Calu3 (cell line): ENCODE measurements around the gene ERP29. TPM values are rescaled to one million over a fixed set of nuclear protein-coding genes. Genes with fewer than 3 reads are reported as not detected.

ENCODE experiments used
- BruUV-seq: library from RNA; stranded (reverse); fragments of 400-500 nt; replicated peaks from 2 replicates; lab custom pipeline; 2021; lab: Mats Ljungman, UMichigan
- CTCF ChIA-PET: fragments of 300-600 bp; sonication (Branson Sonifier 250); formaldehyde crosslinking; loops from one replicate; lab custom pipeline; 2022; ENCODE audit warnings: antibody characterized with exemption; lab: Charles Lee
- DNase-seq: peaks from one replicate; pipeline ENCODE4 v3.0.0; 2022
- H3K27ac Mint-ChIP-seq: one replicate; pipeline ENCODE4 v1.8.0; 2022; ENCODE audit warnings: mixed read lengths; ENCODE audit not compliant: unreplicated experiment
- H3K27me3 Mint-ChIP-seq: one replicate; pipeline ENCODE4 v1.8.0; 2022; ENCODE audit warnings: mixed read lengths; ENCODE audit not compliant: unreplicated experiment
- H3K36me3 Mint-ChIP-seq: one replicate; pipeline ENCODE4 v1.8.0; 2022; ENCODE audit warnings: mild to moderate bottlenecking, moderate library complexity, mixed read lengths; ENCODE audit not compliant: insufficient read depth, unreplicated experiment
- H3K4me1 Mint-ChIP-seq: one replicate; pipeline ENCODE4 v1.8.0; 2022; ENCODE audit warnings: mild to moderate bottlenecking, low read depth, mixed read lengths; ENCODE audit not compliant: unreplicated experiment
- H3K4me3 Mint-ChIP-seq: one replicate; pipeline ENCODE4 v1.8.0; 2022; ENCODE audit warnings: mild to moderate bottlenecking, low read depth, moderate library complexity, mixed read lengths; ENCODE audit not compliant: unreplicated experiment
- H3K9me3 Mint-ChIP-seq: one replicate; pipeline ENCODE4 v1.8.0; 2022; ENCODE audit warnings: low read depth, mixed read lengths; ENCODE audit not compliant: unreplicated experiment
- CTCF ChIP-seq: fragments of 200-600 bp; IDR thresholded peaks from one replicate; pipeline ENCODE4 v1.8.0; 2022; ENCODE audit warnings: antibody characterized with exemption; ENCODE audit not compliant: unreplicated experiment
- intact Hi-C: fragments of 100-400 bp; cut with micrococcal nuclease; formaldehyde crosslinking; loops from one replicate; pipeline ENCODE4 v1.10.0; 2022; ENCODE audit not compliant: unreplicated experiment
- total RNA-seq: library from RNA; stranded (reverse); gene quantifications from 2 replicates; pipeline ENCODE4 v1.2.3, GENCODE V29; 2022

ERP29 gene
- total RNA-seq, 1 experiment from 2014 or later = 162 TPM

GRCh38 chr12:111980598-111980997 lies 32.6 kb upstream of the ERP29 start:
- intact Hi-C loops = no loop called here
- H3K4me3 Mint-ChIP-seq = no peak overlapping the region
- no peak overlapping the region for H3K27ac Mint-ChIP-seq

GRCh38 chr12:111981987-111982386 lies 31.2 kb upstream of the ERP29 start:
- H3K36me3 Mint-ChIP-seq = no peaks in the 10 kb centered on the region
- intact Hi-C loops = no loop called here
- no peaks in the 10 kb centered on the region for H3K9me3 Mint-ChIP-seq
- no peak for TF ChIP-seq CTCF
- CTCF ChIA-PET = no interaction called here
- no peaks in the 10 kb centered on the region for H3K27me3 Mint-ChIP-seq
- no peak overlapping the region for H3K4me3 Mint-ChIP-seq
- BruUV-seq = no TSS peak
- H3K4me1 Mint-ChIP-seq = peaks cover 9% of the 10 kb centered on the region
- no peak for DNase-seq
- no peak overlapping the region for H3K27ac Mint-ChIP-seq

More at GRCh38 chr12:111980598-111980997, 32.6 kb upstream of the ERP29 start:
- DNase-seq = no peak
- CTCF ChIA-PET = interaction anchor here (0.5 to 0.7 kb wide), 3 partner anchors 36 to 801 kb away, joined by 3 to 5 read pairs (median 4); no protein-coding TSS in a partner anchor
- TF ChIP-seq CTCF = no peak
- Mint-ChIP-seq H3K4me1 (peaks cover 9% of the 10 kb centered on the region), H3K27me3 (no peaks in the 10 kb centered on the region), H3K9me3 (no peaks in the 10 kb centered on the region), H3K36me3 (no peaks in the 10 kb centered on the region)
- BruUV-seq = no TSS peak

GRCh38 chr12:111984820-111985219 lies 28.4 kb upstream of the ERP29 start:
- H3K36me3 Mint-ChIP-seq = no peaks in the 10 kb centered on the region
- CTCF ChIA-PET = no interaction called here
- intact Hi-C loops = no loop called here

GRCh38 chr12:111991535-111991934 lies 21.7 kb upstream of the ERP29 start:
- Mint-ChIP-seq H3K36me3 (no peaks in the 10 kb centered on the region), H3K27ac (no peak overlapping the region), H3K9me3 (no peaks in the 10 kb centered on the region), H3K27me3 (no peaks in the 10 kb centered on the region), H3K4me3 (no peak overlapping the region), H3K4me1 (peaks cover 7% of the 10 kb centered on the region)
- CTCF ChIA-PET = no interaction called here
- BruUV-seq = no TSS peak
- no peak for TF ChIP-seq CTCF
- DNase-seq = no peak
- intact Hi-C loops = no loop called here

More at GRCh38 chr12:111984820-111985219, 28.4 kb upstream of the ERP29 start:
- no peak for DNase-seq
- Mint-ChIP-seq H3K27ac (no peak overlapping the region), H3K9me3 (no peaks in the 10 kb centered on the region), H3K4me1 (peaks cover 9% of the 10 kb centered on the region), H3K4me3 (no peak overlapping the region), H3K27me3 (no peaks in the 10 kb centered on the region)
- TF ChIP-seq CTCF = no peak
- no TSS peak for BruUV-seq
